Ovary (tissue), 9 donors: ENCODE data around the gene MROH2A. TPM values are rescaled to one million over a fixed set of nuclear protein-coding genes. Genes with fewer than 3 reads are reported as not detected.

Experiments
- DNase-seq, 5 donors: peaks; one replicate each; pipeline ENCODE4 v3.0.0-alpha.2; 2019 to 2020
- H3K27ac ChIP-seq, 2 donors: fragments of 200-600 bp; one replicate each; pipeline versions ENCODE4 v1.5.1 to v1.8.0; 2019 to 2022
- H3K27me3 ChIP-seq: fragments of 200-600 bp; one replicate; pipeline ENCODE4 v1.8.0; 2022
- H3K36me3 ChIP-seq: fragments of 200-600 bp; sonication (generic); one replicate; pipeline ENCODE4 v1.5.1; 2019
- H3K4me1 ChIP-seq: one replicate; pipeline ENCODE4 v1.8.1; 2013; ENCODE audit warnings: mild to moderate bottlenecking, moderate library complexity; ENCODE audit not compliant: insufficient read depth
- H3K4me3 ChIP-seq: fragments of 200-600 bp; sonication (generic); one replicate; pipeline ENCODE4 v1.5.1; 2017
- H3K9me3 ChIP-seq, 2 donors: fragments of 200-600 bp in 1 of 2; sonication (generic) in 1 of 2; one replicate each; pipeline versions ENCODE4 v1.5.1 to v1.8.1; 2013 to 2019; ENCODE audit warnings: mild to moderate bottlenecking in 1 of 2, moderate library complexity in 1 of 2
- CTCF ChIP-seq, 3 donors: fragments of 450-650 bp in 2 of 3; fragments of 200-600 bp in 1 of 3; IDR thresholded peaks; one replicate each; pipeline versions ENCODE4 v1.5.1 to v1.8.0; 2016 to 2022; ENCODE audit warnings: antibody characterized with exemption in 3 of 3, mild to moderate bottlenecking in 1 of 3
- EP300 ChIP-seq: sonication (generic); formaldehyde crosslinking; IDR thresholded peaks from one replicate; pipeline ENCODE4 v1.6.1; 2017; ENCODE audit warnings: antibody characterized with exemption
- POLR2A ChIP-seq: fragments of 450-650 bp; IDR thresholded peaks from one replicate; pipeline ENCODE4 v1.6.1; 2017; ENCODE audit warnings: antibody characterized with exemption, mild to moderate bottlenecking, moderate library complexity
- WGBS, 3 donors: extraction: QIAGEN DNeasy Blood & Tissue Kit in 1 of 3; methylation state at CpG; one replicate each; pipeline versions ENCODE4 v1.1.5 to v1.1.7; 2013 to 2017; 5-methylcytosine and 5-hydroxymethylcytosine counted together
- intact Hi-C, 4 donors: fragments of 100-400 bp; cut with DNase I; formaldehyde crosslinking; loops; one replicate each; pipeline versions ENCODE4 v1.11.0 to v1.15.1; 2022 to 2023
- polyA plus RNA-seq, 2 donors: library from polyadenylated mRNA; stranded (reverse); fragments of 200-250 nt in 1 of 2; fragments of 350-450 nt in 1 of 2; fragmentation: Illumina TruSeq in 1 of 2; extraction: RNeasy Lipid Tissue Mini Kit (QIAGEN cat#74804) in 1 of 2; gene quantifications; one replicate each; pipeline ENCODE4 v1.2.3, GENCODE V29; 2013 to 2014
- total RNA-seq, 7 donors: library from RNA; depleted of rRNA in 2 of 7; stranded (reverse); fragments of >200 nt in 2 of 7; fragmentation: NEBNext Ultra II Directional in 3 of 7; extraction: Animal tissue kit (Norgen Biotek cat#: 25700) in 3 of 7; gene quantifications; one replicate each; pipeline versions ENCODE4 v1.1.0 to v1.2.4, GENCODE V29; 2016 to 2023
- donor health status: DM: no; HTN: no; CAD: no; lungs with moderate emphysema.
- donor health status: DM: no; HTN: no; CAD: no.
- donor health status: Bipolar disorder and iron deficiency.
- donor health status: DM: yes; HTN: yes; CAD: no.
- donor health status: DM: no; HTN: no; CAD: no.
- donor health status: DM: yes; HTN: yes; CAD: no.

The MROH2A gene
- total and polyA plus RNA-seq, 9 donors, result not detected

GRCh38 chr2:233833345-233833744 is 55.2 kb downstream of the MROH2A start:
- DNase-seq, result no peak
- H3K4me3 ChIP-seq, result no peak overlapping the region
- no peaks in the 10 kb centered on the region for H3K27me3 ChIP-seq
- no peaks in the 10 kb centered on the region for H3K36me3 ChIP-seq
- intact Hi-C loops, result no loop called here
- H3K27ac ChIP-seq, result no peak overlapping the region
- no peaks in the 10 kb centered on the region for H3K9me3 ChIP-seq
- H3K4me1 ChIP-seq, result no peaks in the 10 kb centered on the region
- 53 to 63% (median 58%) methylated on average over 10 of the region's 10 CpGs for WGBS, 3 donors
- TF ChIP-seq EP300 (no peak), POLR2A (no peak), CTCF (IDR thresholded peaks at IDR 0.05) (no peak)

- 95 to 96% (median 96%) methylated on average over 14 of the region's 14 CpGs for WGBS, 3 donors
- intact Hi-C loops, result no loop called here
- Histone ChIP-seq H3K9me3 (no peaks in the 10 kb centered on the region), H3K4me3 (no peak overlapping the region), H3K36me3 (no peaks in the 10 kb centered on the region), H3K27ac (no peak overlapping the region), H3K4me1 (no peaks in the 10 kb centered on the region), H3K27me3 (no peaks in the 10 kb centered on the region)
- TF ChIP-seq EP300, result no peak
- TF ChIP-seq CTCF (IDR thresholded peaks at IDR 0.05), result no peak
- no peak for TF ChIP-seq POLR2A
- DNase-seq, result no peak
Measured at GRCh38 chr2:233835230-233836186, 57.4 kb downstream of the MROH2A start.

GRCh38 chr2:233836359-233836758 is 58.2 kb downstream of the MROH2A start:
- Histone ChIP-seq H3K4me3 (no peak overlapping the region), H3K27me3 (no peaks in the 10 kb centered on the region), H3K36me3 (no peaks in the 10 kb centered on the region), H3K9me3 (no peaks in the 10 kb centered on the region), H3K27ac (no peak overlapping the region), H3K4me1 (no peaks in the 10 kb centered on the region)
- no peak for TF ChIP-seq CTCF (IDR thresholded peaks at IDR 0.05)
- TF ChIP-seq POLR2A, result no peak
- no peak for TF ChIP-seq EP300
- WGBS, 3 donors, result 97 to 98% (median 98%) methylated on average over 7 of the region's 7 CpGs
- intact Hi-C loops, result no loop called here
- DNase-seq, result no peak

GRCh38 chr2:233837694-233838229 is 59.6 kb downstream of the MROH2A start:
- DNase-seq, result no peak
- Histone ChIP-seq H3K27me3 (no peaks in the 10 kb centered on the region), H3K4me1 (no peaks in the 10 kb centered on the region), H3K27ac (no peak overlapping the region), H3K4me3 (no peak overlapping the region), H3K9me3 (no peaks in the 10 kb centered on the region), H3K36me3 (no peaks in the 10 kb centered on the region)
- 65 to 73% (median 71%) methylated on average over 9 of the region's 9 CpGs for WGBS, 3 donors
- intact Hi-C loops, result no loop called here
- TF ChIP-seq CTCF (IDR thresholded peaks at IDR 0.05) (no peak), EP300 (no peak), POLR2A (no peak)
